HG02938 (cell line): ENCODE results near the gene KDM6A.
"Not testable (repeated sequence)": the region's sequence is repeated elsewhere in the genome, so short reads cannot be mapped to it uniquely, and the experiment has no call there.

Experiments used
- ATAC-seq: cut with Tn5 transposase; IDR thresholded peaks from one replicate; pipeline ENCODE4 v1.9.1; 2021; ENCODE audit warnings: mild to moderate bottlenecking, moderate library complexity; ENCODE audit not compliant: unreplicated experiment

The KDM6A gene

DNA sequence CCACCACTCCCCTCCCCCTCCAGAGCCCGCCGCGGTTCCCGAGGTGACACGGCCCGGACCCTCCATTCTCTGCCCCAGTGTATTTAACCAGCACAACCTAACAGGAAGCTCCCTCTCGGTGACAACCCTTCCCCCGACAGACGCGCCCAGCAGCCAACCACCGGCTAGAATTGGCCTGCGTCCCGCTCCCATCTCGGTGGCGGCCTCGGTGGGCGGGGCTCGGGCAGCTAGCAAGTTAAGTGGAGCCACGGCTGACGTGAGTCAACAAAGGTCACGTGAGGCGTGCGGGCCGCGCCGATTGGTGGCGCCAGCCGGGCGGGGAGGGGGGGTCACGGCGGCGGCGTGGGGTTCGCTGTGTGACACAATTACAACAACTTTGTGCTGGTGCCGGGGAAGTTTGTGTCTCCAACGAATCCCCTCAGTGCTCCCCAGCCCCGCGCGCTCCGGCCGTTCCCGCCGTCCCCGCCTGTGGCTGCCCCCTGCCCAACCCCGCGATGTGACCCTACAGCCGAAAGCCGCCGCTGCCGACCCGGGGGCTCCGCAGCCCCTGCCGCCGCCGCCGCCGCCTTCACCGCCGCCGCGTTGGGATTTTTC lies at the start of gene KDM6A:
Gene KDM6A (plus strand): TSS at position 368 of the 594 bp plus-strand sequence. CDS start 364 bp downstream, outside the sequence.
- peak; percentile 84 for ATAC-seq

GRCh38 chrX:44823193-44823592 lies 49.8 kb upstream of the KDM6A start:
- not testable (repeated sequence) for ATAC-seq

DNA sequence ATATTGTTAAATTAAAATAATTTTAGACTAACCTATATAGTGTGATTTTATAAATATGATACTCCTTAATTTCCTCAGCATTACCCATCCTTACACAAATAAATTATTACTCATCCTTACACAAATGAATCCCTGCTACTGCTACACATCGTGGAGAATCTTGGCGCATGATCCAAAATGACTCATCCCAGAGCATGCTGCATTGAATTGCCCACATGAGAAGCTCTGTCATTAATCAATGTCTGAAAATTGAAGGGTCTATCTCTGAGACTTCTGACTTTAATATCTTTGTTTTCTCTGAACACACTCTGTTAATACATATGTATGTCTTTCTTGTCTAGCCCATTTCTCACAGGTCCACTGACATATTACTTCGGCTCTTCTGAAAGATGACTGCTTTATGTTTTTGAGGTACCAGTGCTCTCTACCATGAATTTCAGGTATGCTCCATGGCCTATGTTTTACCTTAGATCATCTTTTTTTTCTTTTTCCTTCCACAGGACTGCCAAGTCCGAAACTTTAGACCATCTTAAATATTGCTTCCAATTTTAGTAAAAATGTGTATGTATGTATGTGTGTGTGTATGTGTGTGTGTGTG lies 44.9 kb upstream of the KDM6A start:
- no peak for ATAC-seq

DNA sequence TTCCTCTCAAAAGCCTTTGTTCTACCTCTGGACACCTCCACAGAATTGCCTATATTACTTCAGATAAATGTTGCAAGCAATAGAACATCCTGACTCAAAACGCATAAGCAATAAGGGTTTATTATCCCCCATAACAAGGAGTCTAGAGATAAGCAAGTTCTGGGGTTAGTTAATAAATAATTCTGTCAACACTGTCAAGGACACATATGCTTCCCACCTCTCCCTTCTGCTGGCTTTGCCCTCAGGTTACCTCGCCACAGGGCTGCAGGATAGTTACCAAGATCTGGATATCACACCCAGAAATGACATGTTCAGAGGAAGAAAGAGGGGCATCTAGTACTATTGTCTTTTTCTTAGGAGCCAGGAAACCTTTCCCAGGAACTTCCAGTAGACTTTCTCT lies 43.2 kb upstream of the KDM6A start:
- no peak for ATAC-seq

DNA sequence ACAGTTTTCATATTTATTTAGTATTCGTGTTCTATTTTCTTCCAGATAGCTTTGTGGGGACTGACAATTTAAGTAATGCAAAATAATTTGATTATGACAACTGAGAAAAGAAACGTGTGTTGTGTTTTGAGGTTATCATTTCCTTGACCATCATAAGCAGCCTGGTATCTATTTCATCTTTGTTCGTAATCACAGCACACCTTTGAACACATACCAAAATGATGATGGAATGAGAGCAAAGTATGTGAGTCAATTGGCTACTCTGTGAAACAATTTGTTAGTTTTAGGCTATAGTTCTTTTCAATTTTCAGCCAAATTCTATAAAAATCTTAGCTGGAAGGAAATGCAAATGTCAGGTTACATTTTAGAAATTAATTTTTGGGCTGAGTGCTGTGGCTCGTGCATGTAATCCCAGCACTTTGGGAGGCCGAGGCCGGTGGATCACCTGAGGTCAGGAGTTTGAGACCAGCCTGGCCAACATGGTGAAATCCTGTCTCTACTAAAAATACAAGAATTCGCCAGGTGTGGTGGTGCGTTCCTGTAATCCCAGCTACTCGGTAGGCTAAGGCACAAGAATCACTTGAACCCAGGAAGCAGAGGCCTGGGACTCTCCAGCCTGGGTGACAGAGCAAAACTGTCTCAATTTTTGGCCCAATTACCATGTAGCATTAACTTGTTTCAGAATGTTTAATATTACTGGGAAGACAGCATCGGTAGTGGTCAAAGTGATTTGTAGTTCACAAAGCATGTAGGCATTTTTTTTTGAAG lies 30.3 kb upstream of the KDM6A start:
- ATAC-seq: no peak

DNA sequence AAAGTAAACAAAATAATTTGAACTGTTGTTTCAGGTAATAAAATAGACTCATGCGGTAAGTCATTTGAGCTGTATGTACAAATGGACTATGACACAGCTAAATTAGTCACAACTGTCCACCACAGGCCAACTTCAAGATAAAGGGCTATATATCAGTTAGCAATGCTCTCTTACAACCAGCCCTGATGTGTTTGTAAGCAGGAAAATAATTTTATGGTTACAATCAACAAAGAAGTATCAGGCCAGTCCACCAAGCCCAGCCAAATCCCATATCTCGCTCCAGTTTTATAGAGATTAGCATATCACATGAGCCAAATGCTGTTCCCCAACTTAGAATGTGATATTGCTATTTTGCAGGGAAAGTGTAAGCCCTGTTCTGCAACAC lies 29.7 kb upstream of the KDM6A start:
- ATAC-seq: no peak

GRCh38 chrX:44843753-44844152 lies 29.2 kb upstream of the KDM6A start, which contains the start of gene DUSP21:
TSS of gene DUSP21 (plus strand) at chrX:44844021. CDS start at chrX:44844133, 112 bp downstream.
- no peak for ATAC-seq

DNA sequence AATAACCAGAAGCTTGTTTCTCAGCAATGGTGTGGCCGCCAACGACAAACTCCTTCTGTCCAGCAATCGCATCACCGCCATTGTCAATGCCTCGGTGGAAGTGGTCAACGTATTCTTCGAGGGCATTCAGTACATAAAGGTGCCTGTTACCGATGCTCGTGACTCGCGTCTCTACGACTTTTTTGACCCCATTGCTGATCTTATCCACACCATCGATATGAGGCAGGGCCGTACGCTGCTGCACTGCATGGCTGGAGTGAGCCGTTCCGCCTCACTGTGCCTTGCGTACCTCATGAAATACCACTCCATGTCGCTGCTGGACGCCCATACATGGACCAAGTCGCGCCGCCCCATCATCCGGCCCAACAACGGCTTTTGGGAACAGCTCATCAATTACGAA lies 28.8 kb upstream of the KDM6A start:
- ATAC-seq: no peak

DNA sequence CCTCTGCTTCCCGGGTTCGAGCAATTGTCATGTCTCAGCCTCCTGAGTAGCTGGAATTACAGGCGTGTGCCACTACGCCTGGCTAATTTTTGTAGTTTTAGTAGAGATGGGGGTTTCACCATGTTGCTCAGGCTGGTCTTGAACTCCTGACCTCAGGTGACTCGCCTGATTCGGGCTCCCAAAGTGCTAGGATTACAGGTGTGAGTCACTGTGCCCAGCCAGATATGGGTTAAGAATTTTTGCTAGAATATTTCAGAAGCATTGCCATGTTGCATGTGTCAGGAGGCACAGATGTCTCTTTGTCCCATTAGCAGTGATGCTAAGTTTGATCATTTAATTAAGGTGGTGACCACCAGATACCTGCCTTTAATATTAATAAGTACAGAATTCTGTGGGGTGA lies 22.1 kb upstream of the KDM6A start:
- not testable (repeated sequence) for ATAC-seq

GRCh38 chrX:44871114-44871645 lies 1.8 kb upstream of the KDM6A start:
- ATAC-seq: no peak

DNA sequence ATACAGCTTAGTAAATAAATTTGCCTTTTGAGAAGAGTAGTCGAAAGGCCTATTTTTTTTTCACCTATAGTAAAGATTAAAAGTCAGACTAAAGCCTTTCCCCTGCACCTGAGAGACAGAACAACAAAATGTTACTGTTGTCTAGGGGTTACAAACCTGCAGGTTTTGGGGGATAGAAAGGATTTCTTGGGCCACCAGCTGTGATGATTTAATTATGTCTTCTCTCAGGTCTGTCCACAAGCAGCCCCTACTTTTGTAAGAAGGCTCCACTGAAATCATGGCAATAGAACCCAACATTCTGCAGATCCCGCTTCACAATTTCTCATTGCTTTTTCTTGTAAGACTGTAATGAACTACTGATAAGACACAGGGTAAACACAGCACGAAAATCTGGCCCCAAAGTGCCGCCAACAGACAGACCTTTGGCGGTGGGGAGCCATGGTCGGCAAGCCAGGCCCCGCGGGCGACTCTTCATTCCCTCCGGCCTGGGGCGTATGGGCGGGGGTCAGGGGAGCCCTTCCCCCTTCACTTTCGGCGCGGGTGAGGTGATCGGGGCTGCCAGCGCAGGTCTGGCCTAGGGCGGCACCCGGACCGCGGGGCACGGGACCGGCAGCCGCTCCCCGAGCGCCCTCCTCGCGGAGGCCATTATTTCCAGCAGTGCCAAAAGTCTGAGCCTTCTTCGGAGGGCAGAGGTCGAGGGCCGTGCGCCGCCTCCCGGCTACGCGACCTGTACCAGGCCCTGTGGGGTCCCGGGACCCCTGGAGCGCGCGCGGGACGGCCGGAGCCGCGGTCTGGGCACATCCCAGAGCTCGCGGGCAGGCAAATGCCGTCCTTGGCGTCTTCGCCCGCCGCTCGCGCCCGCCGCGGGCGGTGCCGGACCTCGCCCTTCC lies 812 bp upstream of the KDM6A start:
- ATAC-seq: peak; percentile 26

- ATAC-seq: peak; percentile 2
Measured at GRCh38 chrX:44873415-44874276, 658 bp downstream of the KDM6A start.

DNA sequence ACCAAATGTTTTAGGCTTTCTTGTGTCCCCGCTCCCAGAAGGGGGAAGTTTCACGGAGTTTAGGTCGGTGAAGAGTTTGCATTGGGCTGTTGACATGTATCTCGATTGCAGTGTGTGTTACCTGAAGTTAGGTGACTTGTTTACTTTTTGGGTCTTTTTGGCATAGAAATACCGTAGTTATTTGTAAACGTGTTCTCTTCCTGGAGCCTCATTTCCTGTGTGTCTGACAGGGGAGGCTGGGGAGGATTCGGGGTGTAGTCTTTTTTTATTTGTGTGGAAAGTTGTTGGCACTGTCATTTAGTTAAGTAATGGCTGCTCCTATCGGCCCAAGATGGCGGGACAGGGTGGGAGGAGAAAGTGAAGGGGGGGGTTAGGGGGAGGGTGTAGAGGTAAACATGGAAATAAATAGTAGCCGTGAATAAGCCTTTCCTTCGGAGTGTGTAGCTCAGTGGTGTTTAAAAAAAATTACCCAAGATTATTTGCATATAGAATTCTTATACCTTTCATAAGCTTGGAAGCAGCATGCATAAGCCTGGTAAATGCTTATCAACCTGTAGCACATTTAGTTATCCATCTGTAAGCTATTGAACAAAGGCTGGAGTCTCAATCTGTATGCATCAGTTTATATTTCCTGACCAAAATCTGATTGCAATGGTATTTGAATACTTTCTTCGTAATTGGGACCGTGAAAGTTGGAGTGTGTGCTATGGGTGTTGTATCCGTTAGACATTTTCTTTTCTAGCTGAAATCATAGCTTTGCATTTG lies 1.6 kb downstream of the KDM6A start:
- ATAC-seq: no peak

GRCh38 chrX:44875185-44875489 lies 2.1 kb downstream of the KDM6A start:
- no peak for ATAC-seq

DNA sequence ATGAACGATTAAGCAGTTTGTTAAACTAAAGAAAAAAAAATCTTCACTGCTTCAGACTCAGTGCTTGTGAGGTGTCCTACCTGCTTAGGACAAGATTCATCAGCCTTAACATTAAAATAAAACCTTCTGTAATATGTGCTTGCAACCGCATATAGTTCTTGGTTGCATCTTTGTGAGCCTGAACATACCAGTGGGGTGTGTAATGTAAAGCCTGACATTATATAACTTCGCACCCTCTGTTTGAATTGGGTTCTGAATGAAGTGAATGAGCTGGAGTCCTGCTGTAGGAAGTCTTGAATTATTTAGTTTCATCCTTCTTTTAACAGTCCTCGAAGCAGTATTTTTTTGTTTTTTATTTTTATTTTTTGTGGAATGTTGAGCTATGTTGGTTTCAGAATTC lies 3.1 kb downstream of the KDM6A start:
- ATAC-seq: no peak

DNA sequence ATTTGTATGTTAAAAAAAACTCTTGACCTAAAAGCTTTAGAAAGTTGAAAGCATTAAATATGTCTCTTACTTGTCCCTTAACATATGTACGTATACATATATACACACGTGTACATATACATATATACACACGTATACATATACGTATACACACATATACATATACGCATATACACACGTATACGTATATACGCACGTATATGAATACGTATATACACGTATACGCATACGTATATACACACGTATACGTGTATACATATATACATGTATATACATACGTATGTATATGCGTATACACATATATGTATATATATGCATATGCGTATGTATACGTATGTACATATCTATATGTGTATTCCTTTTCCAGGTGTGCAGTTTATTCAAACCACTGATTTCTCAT lies 3.8 kb downstream of the KDM6A start:
- ATAC-seq: no peak

DNA sequence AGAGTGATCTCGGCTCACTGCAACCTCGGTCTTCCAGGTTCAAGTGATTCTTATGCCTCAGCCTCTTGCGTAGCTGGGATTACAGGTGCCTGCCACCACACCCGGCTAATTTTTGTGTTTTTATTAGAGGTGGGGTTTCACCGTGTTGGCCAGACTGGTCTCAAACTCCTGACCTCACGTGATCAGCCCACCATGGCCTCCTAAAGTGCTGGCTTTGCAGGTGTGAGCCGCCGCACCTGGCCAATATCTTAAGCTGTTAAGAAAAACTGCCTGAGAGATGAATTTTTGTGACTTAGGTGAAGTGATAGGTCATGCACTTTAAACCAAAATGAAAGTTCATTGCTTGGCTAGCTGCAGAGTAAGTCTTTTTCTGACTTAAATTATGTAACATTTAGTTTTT lies 5.8 kb downstream of the KDM6A start:
- no peak for ATAC-seq

DNA sequence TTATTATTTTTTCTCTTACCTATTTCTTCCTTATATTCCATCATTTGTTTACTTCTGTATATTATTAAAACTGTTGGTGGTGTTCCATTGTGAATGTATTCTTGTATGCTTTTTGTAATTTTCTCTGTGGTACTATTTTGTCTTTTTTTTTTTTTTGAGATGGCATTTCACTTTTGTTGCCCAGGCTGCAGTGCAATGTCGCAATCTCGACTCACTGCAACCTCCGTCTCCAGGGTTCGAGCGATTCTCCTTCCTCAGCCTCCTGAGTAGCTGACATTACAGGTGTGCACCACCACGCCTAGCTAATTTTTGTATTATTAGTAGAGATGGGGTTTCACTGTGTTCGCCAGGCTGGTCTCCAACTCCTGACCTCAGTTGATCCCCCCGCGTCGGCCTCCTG lies 8.6 kb downstream of the KDM6A start:
- ATAC-seq: no peak

DNA sequence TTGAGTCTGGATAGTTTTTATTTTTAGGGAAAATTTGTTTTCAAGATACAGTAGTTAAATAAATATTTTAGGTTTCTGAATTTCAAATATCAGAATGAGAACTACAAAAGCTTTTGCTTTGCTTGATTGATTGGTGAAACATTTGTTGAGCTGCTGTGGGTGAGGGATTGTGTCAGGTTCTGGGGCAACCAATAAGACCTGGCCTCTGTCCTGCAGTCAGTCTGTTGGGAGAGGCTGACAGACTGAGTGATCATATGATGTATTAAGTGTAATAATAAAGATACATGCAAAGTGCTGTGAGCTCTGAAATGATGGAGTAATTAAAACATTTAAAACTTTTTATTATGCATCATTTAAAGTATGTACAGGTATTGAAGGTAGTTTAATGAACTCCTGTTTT lies 9.6 kb downstream of the KDM6A start:
- no peak for ATAC-seq
